IMR-90 (cell line): ENCODE measurements around the gene NGEF. TPM values are rescaled to one million over a fixed set of nuclear protein-coding genes. Genes with fewer than 3 reads are reported as not detected.

Experiments
- ATAC-seq: fragments of 200-7000 bp; cut with Tn5 transposase; 2 replicates; pipeline ENCODE4 v1.9.1; 2020; ENCODE audit warnings: low read depth, mild to moderate bottlenecking, moderate library complexity
- BruUV-seq: library from RNA; stranded (reverse); fragments of 400-500 nt; replicated peaks from 2 replicates; lab custom pipeline; 2021; lab: Mats Ljungman, UMichigan
- CTCF ChIA-PET: fragments of 300-600 bp; formaldehyde crosslinking; extraction: SDS; loops from one replicate; lab custom pipeline; 2021; ENCODE audit warnings: antibody characterized with exemption; lab: Yijun Ruan, JAX
- POLR2A ChIA-PET: fragments of 300-600 bp; sonication (Branson Sonifier 250); formaldehyde crosslinking; loops from one replicate; lab custom pipeline; 2022; ENCODE audit warnings: antibody characterized with exemption; ENCODE audit not compliant: unreplicated experiment; lab: Charles Lee
- DNase-seq: peaks from one replicate; pipeline ENCODE4 v3.0.0; 2013
- H2AFZ ChIP-seq: replicated peaks from 2 replicates; pipeline ENCODE3; 2013; ENCODE audit warnings: low read length, mild to moderate bottlenecking; ENCODE audit not compliant: poor library complexity
- H2AK5ac ChIP-seq: 2 replicates; pipeline ENCODE4 v1.6.1; 2013; ENCODE audit warnings: low read depth, low read length, inconsistent platforms
- H2AK9ac ChIP-seq: replicated peaks from 2 replicates; pipeline ENCODE3; 2013; ENCODE audit warnings: mild to moderate bottlenecking, low read depth, low read length, moderate library complexity; ENCODE audit not compliant: poor library complexity
- H2BK120ac ChIP-seq: 2 replicates; pipeline ENCODE4 v1.6.1; 2013; ENCODE audit warnings: low read depth, low read length, inconsistent platforms
- H2BK15ac ChIP-seq: 3 replicates; pipeline ENCODE4 v1.6.1; 2013; ENCODE audit warnings: low read depth, low read length, inconsistent platforms
- H2BK20ac ChIP-seq: 2 replicates; pipeline ENCODE4 v1.6.1; 2013; ENCODE audit warnings: low read depth, mild to moderate bottlenecking, inconsistent platforms, low read length, moderate library complexity
- H2BK5ac ChIP-seq: 2 replicates; pipeline ENCODE4 v1.6.1; 2013; ENCODE audit warnings: mild to moderate bottlenecking, low read depth, low read length, inconsistent platforms; ENCODE audit not compliant: poor library complexity, severe bottlenecking
- H3K14ac ChIP-seq: replicated peaks from 2 replicates; pipeline ENCODE4 v1.6.1; 2013; ENCODE audit warnings: low read depth, low read length, inconsistent platforms
- H3K18ac ChIP-seq: 2 replicates; pipeline ENCODE4 v1.6.1; 2013; ENCODE audit warnings: low read depth, low read length, control low read depth
- H3K23ac ChIP-seq: 2 replicates; pipeline ENCODE4 v1.6.1; 2013; ENCODE audit warnings: low read depth, low read length, inconsistent platforms
- H3K27ac ChIP-seq: 2 replicates; pipeline ENCODE4 v1.5.1; 2013; ENCODE audit warnings: mild to moderate bottlenecking, control low read depth, low read length; ENCODE audit not compliant: insufficient read depth
- H3K27me3 ChIP-seq: 2 replicates; pipeline ENCODE4 v1.6.1; 2013; ENCODE audit warnings: low read length; ENCODE audit not compliant: control insufficient read depth, insufficient read depth
- H3K36me3 ChIP-seq: 2 replicates; pipeline ENCODE4 v1.6.1; 2013; ENCODE audit warnings: low read length, mixed read lengths; ENCODE audit not compliant: control insufficient read depth, insufficient read depth
- H3K4ac ChIP-seq: 2 replicates; pipeline ENCODE4 v1.6.1; 2013; ENCODE audit warnings: low read depth, low read length, inconsistent platforms
- H3K4me1 ChIP-seq: 2 replicates; pipeline ENCODE4 v1.6.1; 2013; ENCODE audit warnings: low read length, mixed read lengths; ENCODE audit not compliant: control insufficient read depth, insufficient read depth
- H3K4me2 ChIP-seq: 2 replicates; pipeline ENCODE4 v1.6.1; 2013; ENCODE audit warnings: low read depth, mild to moderate bottlenecking, control low read depth, low read length, moderate library complexity
- H3K4me3 ChIP-seq: 2 replicates; pipeline ENCODE4 v1.5.1; 2013; ENCODE audit warnings: low read depth, mild to moderate bottlenecking, control low read depth, low read length, moderate library complexity; ENCODE audit not compliant: insufficient read depth
- H3K56ac ChIP-seq: 2 replicates; pipeline ENCODE4 v1.6.1; 2013; ENCODE audit warnings: low read length, inconsistent platforms; ENCODE audit not compliant: insufficient read depth; ENCODE audit errors: extremely low read depth
- H3K79me1 ChIP-seq, 2 experiments: 2 replicates each; pipeline ENCODE4 v1.6.1; 2013; ENCODE audit warnings: low read length in 2 of 2, inconsistent platforms in 1 of 2, low read depth in 1 of 2
- H3K9ac ChIP-seq: 2 replicates; pipeline ENCODE4 v1.6.1; 2013; ENCODE audit warnings: low read depth, low read length, control low read depth
- H3K9me1 ChIP-seq: 2 replicates; pipeline ENCODE4 v1.6.1; 2013; ENCODE audit warnings: low read length, inconsistent platforms; ENCODE audit not compliant: insufficient read depth
- H3K9me3 ChIP-seq: 2 replicates; pipeline ENCODE4 v1.6.1; 2013; ENCODE audit warnings: low read length; ENCODE audit not compliant: control insufficient read depth, insufficient read depth
- H4K20me1 ChIP-seq: 2 replicates; pipeline ENCODE4 v1.6.1; 2013; ENCODE audit warnings: low read length, inconsistent platforms; ENCODE audit not compliant: insufficient read depth
- H4K5ac ChIP-seq: 2 replicates; pipeline ENCODE4 v1.6.1; 2013; ENCODE audit warnings: mild to moderate bottlenecking, low read depth, low read length, control low read depth
- H4K8ac ChIP-seq, 2 experiments: 2 replicates each; pipeline ENCODE4 v1.6.1; 2013; ENCODE audit warnings: low read depth in 2 of 2, low read length in 2 of 2, control low read depth in 1 of 2, inconsistent platforms in 1 of 2
- H4K91ac ChIP-seq: 2 replicates; pipeline ENCODE4 v1.6.1; 2013; ENCODE audit warnings: low read depth, low read length, inconsistent platforms; ENCODE audit not compliant: insufficient read depth
- BHLHE40 ChIP-seq: fragments of 150-350 bp; IDR thresholded peaks from 2 replicates; pipeline ENCODE4 v1.6.1; 2016; ENCODE audit warnings: mild to moderate bottlenecking, low read depth, low read length
- CEBPB ChIP-seq: IDR thresholded peaks from 2 replicates; pipeline ENCODE4 v1.6.1; 2012; ENCODE audit warnings: low read depth, low read length, improper control_type of control experiment
- CHD1 ChIP-seq: IDR thresholded peaks from 2 replicates; pipeline ENCODE4 v1.6.1; 2012; ENCODE audit warnings: low read depth, low read length, improper control_type of control experiment
- ELK1 ChIP-seq: fragments of 150-350 bp; IDR thresholded peaks from 2 replicates; pipeline ENCODE4 v1.6.1; 2016; ENCODE audit warnings: low read depth, mild to moderate bottlenecking, low read length, moderate library complexity, borderline replicate concordance
- FOS ChIP-seq: fragments of 150-350 bp; IDR thresholded peaks from 2 replicates; pipeline ENCODE4 v1.6.1; 2016; ENCODE audit warnings: low read depth, low read length
- MAFK ChIP-seq: IDR thresholded peaks from 2 replicates; pipeline ENCODE4 v1.6.1; 2012; ENCODE audit warnings: low read depth, low read length, improper control_type of control experiment
- MAZ ChIP-seq: IDR thresholded peaks from 2 replicates; pipeline ENCODE4 v1.6.1; 2012; ENCODE audit warnings: low read depth, mild to moderate bottlenecking, low read length, improper control_type of control experiment, moderate library complexity, borderline replicate concordance
- MXI1 ChIP-seq: IDR thresholded peaks from 2 replicates; pipeline ENCODE4 v1.6.1; 2012; ENCODE audit warnings: low read depth, mild to moderate bottlenecking, low read length, moderate library complexity, borderline replicate concordance
- NFE2L2 ChIP-seq: fragments of 150-350 bp; IDR thresholded peaks from 2 replicates; pipeline ENCODE4 v1.6.1; 2016; ENCODE audit warnings: low read depth, mild to moderate bottlenecking, low read length
- POLR2A ChIP-seq: IDR thresholded peaks from 2 replicates; pipeline ENCODE4 v1.6.1; 2012; ENCODE audit warnings: mild to moderate bottlenecking, low read depth, low read length
- RAD21 ChIP-seq: IDR thresholded peaks from 2 replicates; pipeline ENCODE4 v1.6.1; 2012; ENCODE audit warnings: low read length, improper control_type of control experiment
- RCOR1 ChIP-seq: IDR thresholded peaks from 2 replicates; pipeline ENCODE4 v1.6.1; 2012; ENCODE audit warnings: mild to moderate bottlenecking, low read length, improper control_type of control experiment; ENCODE audit not compliant: insufficient replicate concordance
- RFX5 ChIP-seq: IDR thresholded peaks from 2 replicates; pipeline ENCODE4 v1.8.0; 2012; ENCODE audit warnings: low read depth, mild to moderate bottlenecking, low read length, moderate library complexity
- SMC3 ChIP-seq: fragments of 150-350 bp; IDR thresholded peaks from 2 replicates; pipeline ENCODE4 v1.6.1; 2016; ENCODE audit warnings: low read depth, mild to moderate bottlenecking, antibody characterized with exemption, low read length, moderate library complexity
- WGBS, 2 experiments: methylation state at CpG; one replicate each; pipeline versions ENCODE4 v1.1.5 to v1.1.7; 2013; ENCODE audit warnings: missing lambda C conversion rate in 2 of 2; ENCODE audit not compliant: insufficient read length in 1 of 2; ENCODE audit errors: extremely low coverage in 2 of 2; 5-methylcytosine and 5-hydroxymethylcytosine counted together
- dilution Hi-C: fragments of 300-500 bp; cut with HindIII; formaldehyde crosslinking; loops from one replicate; pipeline ENCODE4 v1.14.3; 2018; ENCODE audit warnings: low sequenced_read_pairs; ENCODE audit not compliant: unreplicated experiment
- in situ Hi-C: fragments of 300-500 bp; cut with MboI; formaldehyde crosslinking; loops from 3 replicates; pipeline ENCODE4 v1.14.3; 2019; ENCODE audit warnings: low sequenced_read_pairs, inconsistent platforms, mixed read lengths
- intact Hi-C: fragments of 100-400 bp; cut with micrococcal nuclease; formaldehyde crosslinking; loops from 2 replicates; pipeline ENCODE4 v1.10.0; 2022
- polyA plus RNA-seq, 3 experiments: library from polyadenylated mRNA; depleted of rRNA; stranded (reverse); fragments of >200 nt; gene quantifications; 2 replicates each; pipeline ENCODE4 v1.2.3, GENCODE V29; 2012; ENCODE audit warnings: low replicate concordance in 1 of 3
- total RNA-seq: library from RNA; depleted of rRNA; stranded (reverse); fragments of >200 nt; gene quantifications from 2 replicates; pipeline ENCODE4 v1.2.3, GENCODE V29; 2012
- TF ChIP-seq, protein P1 (sequence below): conservative IDR thresholded peaks from 2 replicates; pipeline ENCODE4 v1.5.1; 2012; ENCODE audit warnings: mild to moderate bottlenecking, low read depth, low read length, improper control_type of control experiment
- TF ChIP-seq, protein P2 (sequence below): fragments of 150-350 bp; IDR thresholded peaks from 2 replicates; pipeline ENCODE4 v1.6.1; 2017; ENCODE audit warnings: mild to moderate bottlenecking, antibody characterized with exemption, low read length, low read depth

The NGEF gene
- total and polyA plus RNA-seq, 2 of the 4 experiments (the other 2 are of a cell fraction) = 1.1 to 1.7 TPM

DNA sequence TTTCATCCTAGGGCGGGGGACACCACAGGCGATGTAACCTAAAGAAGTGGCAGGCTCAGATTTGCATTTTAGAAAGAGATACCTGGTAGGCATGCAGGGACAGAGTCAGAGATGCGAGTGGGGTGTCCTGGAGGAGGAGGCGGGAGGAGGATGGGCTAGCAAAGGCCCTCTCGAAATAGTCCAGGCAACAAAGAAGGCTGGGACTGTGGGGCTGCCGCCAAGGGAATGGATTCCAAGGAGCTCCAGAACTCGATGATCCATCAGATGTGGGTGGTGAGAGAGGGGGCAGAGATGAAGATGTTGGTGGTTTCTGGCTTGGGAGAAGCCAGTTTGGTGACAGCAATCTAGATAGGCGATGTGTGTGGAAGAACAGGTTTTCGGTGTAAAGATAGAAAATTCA is 34.6 kb upstream of the NGEF start:
- Histone ChIP-seq H2BK20ac (no peak overlapping the region), H2AFZ (no peak overlapping the region), H2AK9ac (no peak overlapping the region), H2AK5ac (no peak overlapping the region), H3K18ac (no peak overlapping the region), H2BK15ac (no peak overlapping the region), H3K23ac (no peak overlapping the region), H3K9me1 (no peaks in the 10 kb centered on the region), H3K27me3 (peaks cover 44% of the 10 kb centered on the region), H4K8ac (no peak overlapping the region), H3K9ac (no peak overlapping the region), H3K4me1 (no peaks in the 10 kb centered on the region), H3K4me2 (no peak overlapping the region), H3K4ac (no peak overlapping the region), H3K27ac (no peak overlapping the region), H2BK5ac (no peak overlapping the region), H3K14ac (no peak overlapping the region), H3K36me3 (no peaks in the 10 kb centered on the region), H4K5ac (no peak overlapping the region), H3K4me3 (no peak overlapping the region), H3K79me1 (no peaks in the 10 kb centered on the region), H3K9me3 (no peaks in the 10 kb centered on the region), H2BK120ac (no peak overlapping the region), H4K20me1 (no peaks in the 10 kb centered on the region), H4K91ac (no peak overlapping the region), H3K56ac (no peak overlapping the region)
- intact Hi-C loops = no loop called here
- CTCF ChIA-PET = no interaction called here
- TF ChIP-seq CHD1 (no peak), SMC3 (no peak), CEBPB (no peak), RCOR1 (no peak), MAZ (no peak), POLR2A (no peak), ELK1 (no peak), FOS (no peak), BHLHE40 (no peak), RAD21 (no peak), MXI1 (no peak), RFX5 (no peak), MAFK (no peak), NFE2L2 (no peak)
- TF ChIP-seq, protein P1, sequence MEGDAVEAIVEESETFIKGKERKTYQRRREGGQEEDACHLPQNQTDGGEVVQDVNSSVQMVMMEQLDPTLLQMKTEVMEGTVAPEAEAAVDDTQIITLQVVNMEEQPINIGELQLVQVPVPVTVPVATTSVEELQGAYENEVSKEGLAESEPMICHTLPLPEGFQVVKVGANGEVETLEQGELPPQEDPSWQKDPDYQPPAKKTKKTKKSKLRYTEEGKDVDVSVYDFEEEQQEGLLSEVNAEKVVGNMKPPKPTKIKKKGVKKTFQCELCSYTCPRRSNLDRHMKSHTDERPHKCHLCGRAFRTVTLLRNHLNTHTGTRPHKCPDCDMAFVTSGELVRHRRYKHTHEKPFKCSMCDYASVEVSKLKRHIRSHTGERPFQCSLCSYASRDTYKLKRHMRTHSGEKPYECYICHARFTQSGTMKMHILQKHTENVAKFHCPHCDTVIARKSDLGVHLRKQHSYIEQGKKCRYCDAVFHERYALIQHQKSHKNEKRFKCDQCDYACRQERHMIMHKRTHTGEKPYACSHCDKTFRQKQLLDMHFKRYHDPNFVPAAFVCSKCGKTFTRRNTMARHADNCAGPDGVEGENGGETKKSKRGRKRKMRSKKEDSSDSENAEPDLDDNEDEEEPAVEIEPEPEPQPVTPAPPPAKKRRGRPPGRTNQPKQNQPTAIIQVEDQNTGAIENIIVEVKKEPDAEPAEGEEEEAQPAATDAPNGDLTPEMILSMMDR = no peak
- TF ChIP-seq, protein P2, sequence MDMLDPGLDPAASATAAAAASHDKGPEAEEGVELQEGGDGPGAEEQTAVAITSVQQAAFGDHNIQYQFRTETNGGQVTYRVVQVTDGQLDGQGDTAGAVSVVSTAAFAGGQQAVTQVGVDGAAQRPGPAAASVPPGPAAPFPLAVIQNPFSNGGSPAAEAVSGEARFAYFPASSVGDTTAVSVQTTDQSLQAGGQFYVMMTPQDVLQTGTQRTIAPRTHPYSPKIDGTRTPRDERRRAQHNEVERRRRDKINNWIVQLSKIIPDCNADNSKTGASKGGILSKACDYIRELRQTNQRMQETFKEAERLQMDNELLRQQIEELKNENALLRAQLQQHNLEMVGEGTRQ = no peak
- DNase-seq = no peak
- 84% methylated on average over 6 of the region's 9 CpGs; no CpG with 5 or more reads in 1 of the 2 experiments for WGBS, 2 experiments
- POLR2A ChIA-PET = no interaction called here
- BruUV-seq = no TSS peak
- in situ Hi-C loops = no loop called here
- no peak for ATAC-seq
- dilution Hi-C loops = no loop called here
